Caki2 (cell line): ENCODE data around the gene SUPV3L1. TPM values are rescaled to one million over a fixed set of nuclear protein-coding genes. Genes with fewer than 3 reads are reported as not detected.
A peak's percentile ranks its signal among the peaks of the same experiment; 100 is the strongest.

Source experiments
- DNase-seq: peaks from one replicate; pipeline ENCODE4 v3.0.0-alpha.2; 2015; ENCODE audit warnings: low read depth
- in situ Hi-C: cut with HindIII; loops from 2 replicates; pipeline ENCODE4 v1.10.0; 2016; ENCODE audit warnings: low sequenced_read_pairs, low pct_unique_long_range_greater_than_20kb, mixed read lengths
- total RNA-seq: library from RNA; depleted of rRNA; stranded (reverse); fragments of >200 nt; shearing (Covaris generic); gene quantifications from 2 replicates; pipeline ENCODE4 v1.2.3, GENCODE V29; 2014; ENCODE audit warnings: low replicate concordance

The SUPV3L1 gene
- total RNA-seq, 1 experiment from 2014 or later: 18.0 TPM

- DNase-seq: peak; percentile 78
- in situ Hi-C loops: no loop called here
Measured at GRCh38 chr10:69222157-69223027, 42.4 kb downstream of the SUPV3L1 start.

- in situ Hi-C loops: no loop called here
- no peak for DNase-seq
Measured at GRCh38 chr10:69223028-69223342, 43.0 kb downstream of the SUPV3L1 start.

- no peak for DNase-seq
Measured at GRCh38 chr10:69224862-69225657, 45.0 kb downstream of the SUPV3L1 start.

GRCh38 chr10:69225681-69226080 is 45.6 kb downstream of the SUPV3L1 start:
- in situ Hi-C loops: no loop called here

More at GRCh38 chr10:69224862-69225657, 45.0 kb downstream of the SUPV3L1 start:
- in situ Hi-C loops: no loop called here

GRCh38 chr10:69226919-69227450 is 47.0 kb downstream of the SUPV3L1 start:
- no peak for DNase-seq
- in situ Hi-C loops: no loop called here

More at GRCh38 chr10:69225681-69226080, 45.6 kb downstream of the SUPV3L1 start:
- DNase-seq: no peak

- no peak for DNase-seq
- in situ Hi-C loops: no loop called here
Measured at GRCh38 chr10:69228151-69228550, 48.1 kb downstream of the SUPV3L1 start.

GRCh38 chr10:69229616-69229916 is 49.5 kb downstream of the SUPV3L1 start:
- no peak for DNase-seq
- in situ Hi-C loops: no loop called here

GRCh38 chr10:69230128-69230527 is 50.1 kb downstream of the SUPV3L1 start:
- in situ Hi-C loops: no loop called here

GRCh38 chr10:69232252-69232651 is 52.2 kb downstream of the SUPV3L1 start:
- peak; percentile 86 for DNase-seq
- in situ Hi-C loops: no loop called here

More at GRCh38 chr10:69230128-69230527, 50.1 kb downstream of the SUPV3L1 start:
- DNase-seq: no peak

GRCh38 chr10:69232736-69233480 is 52.9 kb downstream of the SUPV3L1 start:
- in situ Hi-C loops: no loop called here

GRCh38 chr10:69234447-69234846 is 54.4 kb downstream of the SUPV3L1 start:
- no peak for DNase-seq
- in situ Hi-C loops: no loop called here

More at GRCh38 chr10:69232736-69233480, 52.9 kb downstream of the SUPV3L1 start:
- no peak for DNase-seq

- in situ Hi-C loops: no loop called here
- peak; percentile 70 for DNase-seq
Measured at GRCh38 chr10:69237528-69238159, 57.6 kb downstream of the SUPV3L1 start.

- DNase-seq: no peak
- in situ Hi-C loops: no loop called here
Measured at GRCh38 chr10:69239136-69239535, 59.1 kb downstream of the SUPV3L1 start.

GRCh38 chr10:69239816-69240434 is 59.9 kb downstream of the SUPV3L1 start:
- in situ Hi-C loops: no loop called here
- DNase-seq: no peak

GRCh38 chr10:69240455-69240854 is 60.4 kb downstream of the SUPV3L1 start:
- in situ Hi-C loops: no loop called here
- DNase-seq: no peak

GRCh38 chr10:69241575-69241974 is 61.5 kb downstream of the SUPV3L1 start:
- in situ Hi-C loops: no loop called here
- no peak for DNase-seq

- DNase-seq: no peak
- in situ Hi-C loops: no loop called here
Measured at GRCh38 chr10:69242040-69242851, 62.2 kb downstream of the SUPV3L1 start.
